Measurements from ENCODE around the gene ZNF687. TPM values are rescaled to one million over a fixed set of nuclear protein-coding genes. Genes with fewer than 3 reads are reported as not detected.
"Not testable (repeated sequence)": the region's sequence is repeated elsewhere in the genome, so short reads cannot be mapped to it uniquely, and the experiment has no call there.

ZNF687 gene
- total RNA-seq, 3 donors from 2014 or later (not counting 1 experiment from before 2014, with no cell fraction given): 48.1 to 52.2 (median 48.6) TPM

DNA sequence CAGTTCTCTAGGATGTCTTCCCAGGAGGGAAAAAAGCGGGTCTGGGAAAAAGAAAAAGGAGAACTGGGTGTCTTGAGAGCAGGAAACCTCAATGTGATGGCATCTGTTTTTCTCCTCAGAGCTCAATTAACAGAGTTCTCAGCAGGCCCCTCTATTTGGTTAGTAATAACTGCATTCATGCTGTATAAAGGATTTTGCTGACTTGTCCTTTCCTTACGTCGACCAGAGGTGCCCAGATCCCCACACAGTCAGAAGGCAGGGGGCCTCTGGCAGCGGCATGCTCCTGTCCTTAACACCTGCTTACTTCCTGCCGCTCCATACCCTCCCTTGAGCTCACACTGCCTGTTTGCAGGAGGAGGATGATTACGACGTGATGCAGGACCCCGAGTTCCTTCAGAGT lies 15.3 kb upstream of the ZNF687 start:
- Histone ChIP-seq H3K4me3 (ENCODE audit: low read length) (no peak overlapping the region), H3K27me3 (ENCODE audit: control insufficient read depth, insufficient read depth, low read length) (no peaks in the 10 kb centered on the region), H3K4me1 (ENCODE audit: control insufficient read depth, insufficient read depth, low read length) (no peaks in the 10 kb centered on the region), H3K27ac (ENCODE audit: low read length) (no peak overlapping the region), H3K36me3 (ENCODE audit: control insufficient read depth, insufficient read depth, low read length) (peaks cover 59% of the 10 kb centered on the region), H3K9me3 (ENCODE audit: control insufficient read depth, insufficient read depth, low read length) (no peaks in the 10 kb centered on the region)
- ATAC-seq: no peak
- H3K4me3 Mint-ChIP-seq: no peak overlapping the region
- intact Hi-C loops (cut with micrococcal nuclease): no loop called here
- no peak overlapping the region for H3K27ac Mint-ChIP-seq
- peaks cover 8% of the 10 kb centered on the region for H3K36me3 Mint-ChIP-seq
- 85% methylated on average over 6 of the region's 8 CpGs for WGBS (ENCODE audit: insufficient coverage)
- DNase-seq: no peak
- no peak for TF ChIP-seq CTCF (IDR thresholded peaks at IDR 0.05)
- no peaks in the 10 kb centered on the region for H3K27me3 Mint-ChIP-seq (ENCODE audit: low read depth in 2 of 2)
- no peaks in the 10 kb centered on the region for H3K9me3 Mint-ChIP-seq
- peaks cover 0 to 4% of the 10 kb centered on the region in 2 donors for H3K4me1 Mint-ChIP-seq

GRCh38 chr1:151267760-151268159 lies 14.3 kb upstream of the ZNF687 start:
- 80% methylated on average over 4 of the region's 4 CpGs for WGBS (ENCODE audit: insufficient coverage)
- peaks cover 52% of the 10 kb centered on the region for H3K36me3 ChIP-seq (ENCODE audit: control insufficient read depth, insufficient read depth, low read length)
- intact Hi-C loops (cut with micrococcal nuclease): no loop called here
- DNase-seq: no peak
- H3K27ac ChIP-seq (ENCODE audit: low read length): no peak overlapping the region
- H3K27me3 ChIP-seq (ENCODE audit: control insufficient read depth, insufficient read depth, low read length): no peaks in the 10 kb centered on the region
- no peak for TF ChIP-seq CTCF (IDR thresholded peaks at IDR 0.05)
- no peak overlapping the region for H3K27ac Mint-ChIP-seq
- no peaks in the 10 kb centered on the region for H3K9me3 Mint-ChIP-seq
- H3K4me1 Mint-ChIP-seq: peaks cover 3 to 4% of the 10 kb centered on the region in 2 donors
- ATAC-seq: no peak
- no peaks in the 10 kb centered on the region for H3K9me3 ChIP-seq (ENCODE audit: control insufficient read depth, insufficient read depth, low read length)
- no peak overlapping the region for H3K4me3 ChIP-seq (ENCODE audit: low read length)
- no peak overlapping the region for H3K4me3 Mint-ChIP-seq
- H3K4me1 ChIP-seq (ENCODE audit: control insufficient read depth, insufficient read depth, low read length): no peaks in the 10 kb centered on the region
- H3K36me3 Mint-ChIP-seq: peaks cover 8% of the 10 kb centered on the region
- no peaks in the 10 kb centered on the region for H3K27me3 Mint-ChIP-seq (ENCODE audit: low read depth in 2 of 2)

DNA sequence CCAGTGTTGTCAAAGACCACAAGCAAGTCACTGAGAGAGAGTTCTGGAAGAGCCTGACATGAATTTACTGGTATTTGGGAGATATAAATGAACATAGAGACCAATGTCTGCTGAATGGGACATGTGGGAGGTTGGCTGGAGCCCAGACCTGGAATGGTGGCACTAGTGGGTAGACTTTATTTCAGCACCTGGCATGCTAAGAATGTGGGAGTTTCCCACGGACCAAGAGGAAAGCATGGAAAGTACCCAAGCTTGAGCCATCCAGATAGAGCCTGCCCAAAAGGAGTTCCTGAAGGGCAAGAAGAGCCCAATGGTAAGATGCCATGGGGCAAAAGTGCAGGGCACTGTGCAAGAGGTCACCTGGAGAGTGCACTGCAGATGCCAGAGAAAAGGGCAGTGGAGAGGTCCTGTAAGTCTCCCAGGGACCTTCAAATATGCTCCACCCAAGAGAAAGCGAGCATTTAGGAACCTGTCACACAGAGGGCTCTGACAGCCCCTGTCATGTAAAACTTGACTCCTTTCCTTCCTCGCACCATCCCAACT lies 8.1 kb upstream of the ZNF687 start:
- no peak overlapping the region for H3K27ac ChIP-seq (ENCODE audit: low read length)
- WGBS (ENCODE audit: insufficient coverage): 96% methylated on average over 2 of the region's 3 CpGs
- peaks cover 0 to 3% of the 10 kb centered on the region in 2 donors for H3K4me1 Mint-ChIP-seq

GRCh38 chr1:151275341-151275740 lies 6.8 kb upstream of the ZNF687 start:
- H3K27ac Mint-ChIP-seq; H3K36me3 Mint-ChIP-seq; H3K9me3 ChIP-seq (ENCODE audit: control insufficient read depth, insufficient read depth, low read length); H3K36me3 ChIP-seq (ENCODE audit: control insufficient read depth, insufficient read depth, low read length); H3K4me3 Mint-ChIP-seq; H3K27me3 Mint-ChIP-seq (ENCODE audit: low read depth in 2 of 2); ATAC-seq; DNase-seq; H3K4me3 ChIP-seq (ENCODE audit: low read length); H3K9me3 Mint-ChIP-seq; H3K27me3 ChIP-seq (ENCODE audit: control insufficient read depth, insufficient read depth, low read length); H3K27ac ChIP-seq (ENCODE audit: low read length); H3K4me1 ChIP-seq (ENCODE audit: control insufficient read depth, insufficient read depth, low read length); intact Hi-C loops (cut with micrococcal nuclease); H3K4me1 Mint-ChIP-seq: not testable (repeated sequence)
- WGBS (ENCODE audit: insufficient coverage): 87% methylated on average over 4 of the region's 5 CpGs

More for the DNA sequence above, 8.1 kb upstream of the ZNF687 start:
- intact Hi-C loops (cut with micrococcal nuclease): no loop called here
- no peaks in the 10 kb centered on the region for H3K9me3 ChIP-seq (ENCODE audit: control insufficient read depth, insufficient read depth, low read length)
- no peaks in the 10 kb centered on the region for H3K27me3 ChIP-seq (ENCODE audit: control insufficient read depth, insufficient read depth, low read length)
- Mint-ChIP-seq H3K4me3 (no peak overlapping the region), H3K9me3 (no peaks in the 10 kb centered on the region), H3K36me3 (no peaks in the 10 kb centered on the region), H3K27me3 (ENCODE audit: low read depth in 2 of 2) (no peaks in the 10 kb centered on the region), H3K27ac (no peak overlapping the region)
- no peak for TF ChIP-seq CTCF (IDR thresholded peaks at IDR 0.05)
- peaks cover 7% of the 10 kb centered on the region for H3K36me3 ChIP-seq (ENCODE audit: control insufficient read depth, insufficient read depth, low read length)
- ATAC-seq: no peak
- H3K4me3 ChIP-seq (ENCODE audit: low read length): no peak overlapping the region
- no peak for DNase-seq
- peaks cover 3% of the 10 kb centered on the region for H3K4me1 ChIP-seq (ENCODE audit: control insufficient read depth, insufficient read depth, low read length)

All from natural killer cell (primary cell).